Erythroblast (primary cell): ENCODE data around the gene ROBO2.

Source experiments
- GATA1 ChIP-seq: IDR thresholded peaks from 2 replicates; pipeline ENCODE4 v1.6.1; 2011; ENCODE audit warnings: low read depth, mild to moderate bottlenecking, control low read depth, low read length, moderate library complexity
- POLR2A ChIP-seq: IDR thresholded peaks from 2 replicates; pipeline ENCODE4 v1.6.1; 2011; ENCODE audit warnings: mild to moderate bottlenecking, low read length

- TF ChIP-seq POLR2A (no peak), GATA1 (no peak)
These were observed 375.0 kb downstream of the ROBO2 start for GRCh38 chr3:77414881-77415280.
